Measurements from ENCODE around the gene ANKRD44.

GRCh38 chr2:197207598-197207997, 103.0 kb downstream of the ANKRD44 start:
- TF ChIP-seq POLR2A (IDR thresholded peaks at IDR 0.05) (no peak), CTCF (IDR thresholded peaks at IDR 0.05 in 4 of 5, conservative IDR thresholded peaks at IDR 0.05 in 1 of 5) (no peak)

Measured in gastrocnemius medialis (tissue), 4 donors.